Activated CD4-positive, alpha-beta T cell treated with anti-CD3 and anti-CD28 coated beads, Interleukin-2, amount 50 U/mL, for 16 hours (primary cell): Measurements from ENCODE around the gene SH3BP2.

Experiments used
- DNase-seq: peaks from one replicate; pipeline ENCODE4 v3.0.0-alpha.2; 2020

The SH3BP2 gene

GRCh38 chr4:2858451-2859217, 65.7 kb downstream of the SH3BP2 start:
- DNase-seq = no peak

GRCh38 chr4:2859514-2859913, 66.6 kb downstream of the SH3BP2 start:
- DNase-seq = no peak

- no peak for DNase-seq
Measured at GRCh38 chr4:2860391-2861348, 67.8 kb downstream of the SH3BP2 start.

GRCh38 chr4:2861631-2862436, 68.9 kb downstream of the SH3BP2 start:
- DNase-seq = no peak

- no peak for DNase-seq
Measured at GRCh38 chr4:2862528-2862927, 69.6 kb downstream of the SH3BP2 start.

- DNase-seq = no peak
Measured at GRCh38 chr4:2863649-2864048, 70.8 kb downstream of the SH3BP2 start.

- DNase-seq = no peak
Measured at GRCh38 chr4:2865196-2865780, 72.4 kb downstream of the SH3BP2 start.

GRCh38 chr4:2866160-2866861, 73.4 kb downstream of the SH3BP2 start:
- DNase-seq = no peak

GRCh38 chr4:2866891-2867290, 74.0 kb downstream of the SH3BP2 start:
- no peak for DNase-seq

- DNase-seq = no peak
Measured at GRCh38 chr4:2867758-2868491, 75.0 kb downstream of the SH3BP2 start.

- no peak for DNase-seq
Measured at GRCh38 chr4:2868877-2869487, 76.1 kb downstream of the SH3BP2 start.

GRCh38 chr4:2869659-2870058, 76.8 kb downstream of the SH3BP2 start:
- no peak for DNase-seq

GRCh38 chr4:2870082-2870481, 77.2 kb downstream of the SH3BP2 start:
- no peak for DNase-seq

GRCh38 chr4:2871466-2871865, 78.6 kb downstream of the SH3BP2 start:
- DNase-seq = no peak

- DNase-seq = no peak
Measured at GRCh38 chr4:2871911-2872310, 79.0 kb downstream of the SH3BP2 start.

GRCh38 chr4:2873329-2873728, 80.4 kb downstream of the SH3BP2 start:
- no peak for DNase-seq

- no peak for DNase-seq
Measured at GRCh38 chr4:2874861-2875260, 82.0 kb downstream of the SH3BP2 start.

GRCh38 chr4:2875556-2875955, 82.7 kb downstream of the SH3BP2 start:
- DNase-seq = no peak

- DNase-seq = peak; percentile 16
Measured at GRCh38 chr4:2878346-2878745, 85.5 kb downstream of the SH3BP2 start.

- no peak for DNase-seq
Measured at GRCh38 chr4:2879026-2879425, 86.1 kb downstream of the SH3BP2 start.

- DNase-seq = no peak
Measured at GRCh38 chr4:2881431-2881830, 88.5 kb downstream of the SH3BP2 start.
